Measurements from ENCODE around the gene C4BPA.
A peak's percentile ranks its signal among the peaks of the same experiment; 100 is the strongest.

C4BPA gene

GRCh38 chr1:207085887-207086286 is 18.1 kb upstream of the C4BPA start:
- Histone ChIP-seq H3K27ac (ENCODE audit: low read depth, low read length) (no peak overlapping the region), H2AK5ac (ENCODE audit: low read length) (no peak overlapping the region), H2BK120ac (ENCODE audit: insufficient read depth, low read length, poor library complexity) (peak overlapping the region; percentile 68), H3K14ac (ENCODE audit: low read length) (no peak overlapping the region), H3K79me1 (ENCODE audit: low read length) (peaks cover 3% of the 10 kb centered on the region), H3K36me3 (ENCODE audit: control insufficient read depth in 1 of 2, insufficient read depth in 2 of 2, low read length in 2 of 2) (no peaks in the 10 kb centered on the region), H2BK12ac (ENCODE audit: low read length) (peak overlapping the region; percentile 92), H2BK5ac (ENCODE audit: low read depth, low read length, poor library complexity) (no peak overlapping the region), H3K4ac (ENCODE audit: low read depth, low read length) (no peak overlapping the region), H3K79me2 (ENCODE audit: control insufficient read depth, insufficient read depth, low read length, poor library complexity) (no peaks in the 10 kb centered on the region), H3K9ac (ENCODE audit: low read length) (no peak overlapping the region), H3K18ac (ENCODE audit: low read length) (no peak overlapping the region), H3K4me2 (ENCODE audit: low read length) (no peak overlapping the region), H4K8ac (ENCODE audit: low read depth, low read length) (peak overlapping the region; percentile 79), H4K12ac (ENCODE audit: low read depth, low read length) (no peak overlapping the region), H3K27me3 (ENCODE audit: insufficient read depth, low read length) (no peaks in the 10 kb centered on the region), H3K4me1 (ENCODE audit: control insufficient read depth in 1 of 2, insufficient read depth in 2 of 2, low read length in 2 of 2) (peaks cover 11 to 12% of the 10 kb centered on the region in 2 experiments), H2AFZ (ENCODE audit: insufficient read depth, low read length, poor library complexity) (no peak overlapping the region), H4K91ac (ENCODE audit: low read depth, low read length) (no peak overlapping the region), H3K4me3 (ENCODE audit: low read depth, low read length) (no peak overlapping the region), H3K23ac (ENCODE audit: low read length) (no peak overlapping the region), H3K9me3 (ENCODE audit: insufficient read depth, low read depth, low read length) (no peaks in the 10 kb centered on the region)
- no CpG with 5 or more reads among the region's 3 CpGs for whole genome bisulfite sequencing (ENCODE audit: extremely low coverage, insufficient coverage, insufficient read length)
- no peak for DNase-seq

- Histone ChIP-seq H3K79me1 (ENCODE audit: low read length) (peaks cover 3% of the 10 kb centered on the region), H4K12ac (ENCODE audit: low read depth, low read length) (no peak overlapping the region), H2AK5ac (ENCODE audit: low read length) (no peak overlapping the region), H2BK120ac (ENCODE audit: insufficient read depth, low read length, poor library complexity) (no peak overlapping the region), H3K14ac (ENCODE audit: low read length) (no peak overlapping the region), H3K18ac (ENCODE audit: low read length) (no peak overlapping the region), H2AFZ (ENCODE audit: insufficient read depth, low read length, poor library complexity) (no peak overlapping the region), H3K27ac (ENCODE audit: low read depth, low read length) (no peak overlapping the region), H3K9ac (ENCODE audit: low read length) (no peak overlapping the region), H4K91ac (ENCODE audit: low read depth, low read length) (no peak overlapping the region), H2BK5ac (ENCODE audit: low read depth, low read length, poor library complexity) (no peak overlapping the region), H3K36me3 (ENCODE audit: control insufficient read depth in 1 of 2, insufficient read depth in 2 of 2, low read length in 2 of 2) (no peaks in the 10 kb centered on the region), H4K8ac (ENCODE audit: low read depth, low read length) (no peak overlapping the region), H3K4me1 (ENCODE audit: control insufficient read depth in 1 of 2, insufficient read depth in 2 of 2, low read length in 2 of 2) (peaks cover 11 to 12% of the 10 kb centered on the region in 2 experiments), H3K23ac (ENCODE audit: low read length) (no peak overlapping the region), H3K79me2 (ENCODE audit: control insufficient read depth, insufficient read depth, low read length, poor library complexity) (no peaks in the 10 kb centered on the region), H3K4me3 (ENCODE audit: low read depth, low read length) (no peak overlapping the region), H3K4ac (ENCODE audit: low read depth, low read length) (no peak overlapping the region), H3K9me3 (ENCODE audit: insufficient read depth, low read depth, low read length) (no peaks in the 10 kb centered on the region), H2BK12ac (ENCODE audit: low read length) (no peak overlapping the region), H3K4me2 (ENCODE audit: low read length) (no peak overlapping the region), H3K27me3 (ENCODE audit: insufficient read depth, low read length) (no peaks in the 10 kb centered on the region)
- DNase-seq, result peak in 1 of 2 donors; percentile 43
- WGBS (ENCODE audit: extremely low coverage, insufficient coverage, insufficient read length), result 100% methylated on average over 1 of the region's 2 CpGs
These were observed 15.9 kb upstream of the C4BPA start for GRCh38 chr1:207088161-207088560.

- no peak within 1 kb of the TSS for H2AK5ac ChIP-seq (ENCODE audit: low read length)
- peak within 1 kb of the TSS; percentile 7 for H3K14ac ChIP-seq (ENCODE audit: low read length)
- peak within 1 kb of the TSS; percentile 20 for H3K27ac ChIP-seq (ENCODE audit: low read depth, low read length)
These were observed 15.1 kb upstream of the C4BPA start, which contains the start of gene C4BPB for GRCh38 chr1:207088701-207089626. Gene C4BPB (plus strand): TSS chr1:207088860. CDS start chr1:207089532, 672 bp downstream.

GRCh38 chr1:207089627-207090355 is 14.2 kb upstream of the C4BPA start:
- Histone ChIP-seq H4K91ac (ENCODE audit: low read depth, low read length) (no peak overlapping the region), H3K4me3 (ENCODE audit: low read depth, low read length) (no peak overlapping the region), H4K12ac (ENCODE audit: low read depth, low read length) (no peak overlapping the region), H3K18ac (ENCODE audit: low read length) (no peak overlapping the region), H2AK5ac (ENCODE audit: low read length) (no peak overlapping the region), H3K4me2 (ENCODE audit: low read length) (no peak overlapping the region), H4K8ac (ENCODE audit: low read depth, low read length) (no peak overlapping the region), H3K14ac (ENCODE audit: low read length) (no peak overlapping the region), H3K36me3 (ENCODE audit: control insufficient read depth in 1 of 2, insufficient read depth in 2 of 2, low read length in 2 of 2) (no peaks in the 10 kb centered on the region), H3K9ac (ENCODE audit: low read length) (no peak overlapping the region), H2AFZ (ENCODE audit: insufficient read depth, low read length, poor library complexity) (no peak overlapping the region), H3K27ac (ENCODE audit: low read depth, low read length) (no peak overlapping the region), H3K27me3 (ENCODE audit: insufficient read depth, low read length) (no peaks in the 10 kb centered on the region), H3K9me3 (ENCODE audit: insufficient read depth, low read depth, low read length) (no peaks in the 10 kb centered on the region), H2BK120ac (ENCODE audit: insufficient read depth, low read length, poor library complexity) (no peak overlapping the region), H2BK5ac (ENCODE audit: low read depth, low read length, poor library complexity) (no peak overlapping the region), H3K4ac (ENCODE audit: low read depth, low read length) (no peak overlapping the region), H3K79me2 (ENCODE audit: control insufficient read depth, insufficient read depth, low read length, poor library complexity) (no peaks in the 10 kb centered on the region), H3K79me1 (ENCODE audit: low read length) (peaks cover 3% of the 10 kb centered on the region), H2BK12ac (ENCODE audit: low read length) (no peak overlapping the region), H3K4me1 (ENCODE audit: control insufficient read depth in 1 of 2, insufficient read depth in 2 of 2, low read length in 2 of 2) (peaks cover 10 to 11% of the 10 kb centered on the region in 2 experiments), H3K23ac (ENCODE audit: low read length) (no peak overlapping the region)
- no CpG with 5 or more reads among the region's 17 CpGs for WGBS (ENCODE audit: extremely low coverage, insufficient coverage, insufficient read length)
- DNase-seq, result no peak

More at GRCh38 chr1:207088701-207089626, 15.1 kb upstream of the C4BPA start, which contains the start of gene C4BPB:
- Histone ChIP-seq H3K4me2 (ENCODE audit: low read length) (no peak within 1 kb of the TSS), H2AFZ (ENCODE audit: insufficient read depth, low read length, poor library complexity) (peak within 1 kb of the TSS; percentile 45), H3K4me3 (ENCODE audit: low read depth, low read length) (no peak within 1 kb of the TSS), H3K4ac (ENCODE audit: low read depth, low read length) (no peak within 1 kb of the TSS), H3K36me3 (ENCODE audit: control insufficient read depth in 1 of 2, insufficient read depth in 2 of 2, low read length in 2 of 2) (no peaks in the 10 kb centered on the region), H4K12ac (ENCODE audit: low read depth, low read length) (no peak within 1 kb of the TSS), H3K79me1 (ENCODE audit: low read length) (peaks cover 3% of the 10 kb centered on the region), H2BK120ac (ENCODE audit: insufficient read depth, low read length, poor library complexity) (peak within 1 kb of the TSS; percentile 80), H2BK5ac (ENCODE audit: low read depth, low read length, poor library complexity) (peak within 1 kb of the TSS; percentile 31), H4K8ac (ENCODE audit: low read depth, low read length) (no peak within 1 kb of the TSS), H3K9ac (ENCODE audit: low read length) (no peak within 1 kb of the TSS), H3K23ac (ENCODE audit: low read length) (no peak within 1 kb of the TSS), H3K79me2 (ENCODE audit: control insufficient read depth, insufficient read depth, low read length, poor library complexity) (no peaks in the 10 kb centered on the region), H3K4me1 (ENCODE audit: control insufficient read depth in 1 of 2, insufficient read depth in 2 of 2, low read length in 2 of 2) (peaks cover 11 to 12% of the 10 kb centered on the region in 2 experiments), H3K18ac (ENCODE audit: low read length) (no peak within 1 kb of the TSS), H3K9me3 (ENCODE audit: insufficient read depth, low read depth, low read length) (no peaks in the 10 kb centered on the region), H4K91ac (ENCODE audit: low read depth, low read length) (peak within 1 kb of the TSS; percentile 39), H2BK12ac (ENCODE audit: low read length) (peak within 1 kb of the TSS; percentile 86), H3K27me3 (ENCODE audit: insufficient read depth, low read length) (no peaks in the 10 kb centered on the region)
- peak in 1 of 2 donors; percentile 26 for DNase-seq
- no CpG with 5 or more reads among the region's 9 CpGs for WGBS (ENCODE audit: extremely low coverage, insufficient coverage, insufficient read length)

Measured in trophoblast cell (in vitro differentiated cells and primary cell).